ENCODE measurements around the gene EIF4G2. TPM values are rescaled to one million over a fixed set of nuclear protein-coding genes. Genes with fewer than 3 reads are reported as not detected.
A peak's percentile ranks its signal among the peaks of the same experiment; 100 is the strongest.
"Not testable (repeated sequence)": the region's sequence is repeated elsewhere in the genome, so short reads cannot be mapped to it uniquely, and the experiment has no call there.

Gene EIF4G2
- total RNA-seq, 1 donor from 2014 or later, result 769 TPM

- intact Hi-C loops (cut with micrococcal nuclease), result no loop called here
- Mint-ChIP-seq H3K4me3 (no peak overlapping the region), H3K27me3 (no peaks in the 10 kb centered on the region), H3K27ac (no peak overlapping the region), H3K9me3 (no peaks in the 10 kb centered on the region), H3K4me1 (peaks cover 25% of the 10 kb centered on the region), H3K36me3 (ENCODE audit: low read depth) (peaks cover 3% of the 10 kb centered on the region)
- no peak for TF ChIP-seq CTCF (IDR thresholded peaks at IDR 0.05)
- ChIA-PET CTCF (no interaction called here), POLR2A (interaction anchor here (1.5 kb wide), 1 partner anchor 19 kb away, joined by 4 read pairs; the partner anchor contains the start of gene EIF4G2)
- no peak for ATAC-seq (ENCODE audit: low read depth)
- no peak for DNase-seq
These were observed 19.7 kb upstream of the EIF4G2 start for GRCh38 chr11:10828402-10828801.

- intact Hi-C loops (cut with micrococcal nuclease), result loop anchor here (1.0 to 2.0 kb wide), 3 partner anchors 14 to 33 kb away; partner anchors contain the start of gene ZBED5
- peaks cover 7% of the 10 kb centered on the region for H3K36me3 Mint-ChIP-seq (ENCODE audit: low read depth)
- CTCF ChIA-PET, result interaction anchor here (0.7 to 1.7 kb wide), 3 partner anchors 10 to 32 kb away, joined by 3 to 5 read pairs (median 3); partner anchors contain the start of gene EIF4G2
- H3K27ac Mint-ChIP-seq, result peak overlapping the region; percentile 90
- DNase-seq, result no peak
- peaks cover 32% of the 10 kb centered on the region for H3K4me1 Mint-ChIP-seq
- H3K27me3 Mint-ChIP-seq, result no peaks in the 10 kb centered on the region
- TF ChIP-seq CTCF (IDR thresholded peaks at IDR 0.05), result no peak
- ATAC-seq (ENCODE audit: low read depth), result peak; percentile 99
- peak overlapping the region; percentile 63 for H3K4me3 Mint-ChIP-seq
- H3K9me3 Mint-ChIP-seq, result no peaks in the 10 kb centered on the region
- POLR2A ChIA-PET, result interaction anchor here (0.7 to 3.4 kb wide), 6 partner anchors 9 to 33 kb away, joined by 3 to 102 read pairs (median 5); partner anchors contain the start of genes EIF4G2 and ZBED5
These were observed 16.2 kb upstream of the EIF4G2 start for GRCh38 chr11:10824888-10825287.

- DNase-seq (no peak), ATAC-seq (ENCODE audit: low read depth) (no peak)
- H3K36me3 Mint-ChIP-seq (ENCODE audit: low read depth), result peaks cover 7% of the 10 kb centered on the region
- no peaks in the 10 kb centered on the region for H3K9me3 Mint-ChIP-seq
- H3K4me1 Mint-ChIP-seq, result peaks cover 32% of the 10 kb centered on the region
- no peak for TF ChIP-seq CTCF (IDR thresholded peaks at IDR 0.05)
- no peaks in the 10 kb centered on the region for H3K27me3 Mint-ChIP-seq
- peak overlapping the region; percentile 71 for H3K27ac Mint-ChIP-seq
- intact Hi-C loops (cut with micrococcal nuclease), result no loop called here
- ChIA-PET POLR2A (no interaction called here), CTCF (no interaction called here)
- peak overlapping the region; percentile 53 for H3K4me3 Mint-ChIP-seq
These were observed 14.4 kb upstream of the EIF4G2 start for GRCh38 chr11:10823152-10823579.

GRCh38 chr11:10822491-10822890 lies 13.8 kb upstream of the EIF4G2 start:
- H3K4me3 Mint-ChIP-seq; POLR2A ChIA-PET; H3K36me3 Mint-ChIP-seq (ENCODE audit: low read depth); intact Hi-C loops (cut with micrococcal nuclease); CTCF ChIA-PET; H3K9me3 Mint-ChIP-seq; ATAC-seq (ENCODE audit: low read depth); DNase-seq; H3K27me3 Mint-ChIP-seq; H3K27ac Mint-ChIP-seq: not testable (repeated sequence)
- H3K4me1 Mint-ChIP-seq, result peaks cover 32% of the 10 kb centered on the region

GRCh38 chr11:10818594-10818993 lies 9.9 kb upstream of the EIF4G2 start:
- Mint-ChIP-seq H3K9me3 (no peaks in the 10 kb centered on the region), H3K36me3 (ENCODE audit: low read depth) (peaks cover 7% of the 10 kb centered on the region), H3K27ac (no peak overlapping the region), H3K27me3 (no peaks in the 10 kb centered on the region), H3K4me1 (peaks cover 11% of the 10 kb centered on the region), H3K4me3 (no peak overlapping the region)
- ChIA-PET CTCF (no interaction called here), POLR2A (interaction anchor here (3.2 kb wide), 1 partner anchor 9 kb away, joined by 18 read pairs; the partner anchor contains the start of gene EIF4G2)
- no peak for TF ChIP-seq CTCF (IDR thresholded peaks at IDR 0.05)
- intact Hi-C loops (cut with micrococcal nuclease), result no loop called here
- DNase-seq, result no peak
- no peak for ATAC-seq (ENCODE audit: low read depth)

GRCh38 chr11:10813945-10814344 lies 5.2 kb upstream of the EIF4G2 start:
- H3K27me3 Mint-ChIP-seq, result no peaks in the 10 kb centered on the region
- H3K27ac Mint-ChIP-seq, result no peak overlapping the region
- H3K4me1 Mint-ChIP-seq, result peaks cover 12% of the 10 kb centered on the region
- ATAC-seq (ENCODE audit: low read depth) (no peak), DNase-seq (no peak)
- intact Hi-C loops (cut with micrococcal nuclease), result no loop called here
- ChIA-PET CTCF (no interaction called here), POLR2A (interaction anchor here (1.2 kb wide), 1 partner anchor 44 kb away, joined by 3 read pairs; the partner anchor contains the start of gene ZBED5)
- H3K9me3 Mint-ChIP-seq, result no peaks in the 10 kb centered on the region
- TF ChIP-seq CTCF (IDR thresholded peaks at IDR 0.05), result no peak
- no peak overlapping the region for H3K4me3 Mint-ChIP-seq
- H3K36me3 Mint-ChIP-seq (ENCODE audit: low read depth), result peaks cover 1% of the 10 kb centered on the region
